MM.1S (cell line): ENCODE data around the gene BOLL.
A peak's percentile ranks its signal among the peaks of the same experiment; 100 is the strongest.

Experiments
- DNase-seq: peaks from one replicate; pipeline ENCODE4 v3.0.0-alpha.2; 2015
- H2AFZ ChIP-seq: fragments of 300-600 bp; sonication (generic); 2 replicates; pipeline ENCODE4 v1.6.0; 2016; ENCODE audit warnings: antibody characterized with exemption, low read length
- H3F3A ChIP-seq: fragments of 300-600 bp; sonication (generic); 2 replicates; pipeline ENCODE4 v1.6.1; 2016; ENCODE audit warnings: mild to moderate bottlenecking, antibody characterized with exemption, low read length, moderate library complexity, mixed read lengths; ENCODE audit not compliant: insufficient read depth
- H3K27ac ChIP-seq: fragments of 300-600 bp; sonication (generic); 2 replicates; pipeline ENCODE4 v1.5.1; 2016; ENCODE audit warnings: mild to moderate bottlenecking, low read length
- H3K27me3 ChIP-seq: fragments of 300-600 bp; sonication (generic); replicated peaks from 2 replicates; pipeline ENCODE4 v1.6.0; 2016; ENCODE audit warnings: low read length; ENCODE audit not compliant: insufficient read depth
- H3K36me3 ChIP-seq: fragments of 300-600 bp; sonication (generic); replicated peaks from 2 replicates; pipeline ENCODE4 v1.6.1; 2016; ENCODE audit warnings: mild to moderate bottlenecking, low read length, mixed read lengths; ENCODE audit not compliant: insufficient read depth
- H3K4me1 ChIP-seq: fragments of 300-600 bp; sonication (generic); 2 replicates; pipeline ENCODE4 v1.6.1; 2016; ENCODE audit warnings: low read length, mixed read lengths
- H3K4me2 ChIP-seq: fragments of 300-600 bp; sonication (generic); 2 replicates; pipeline ENCODE4 v1.6.0; 2016; ENCODE audit warnings: low read depth, low read length
- H3K4me3 ChIP-seq: fragments of 300-600 bp; sonication (generic); 2 replicates; pipeline ENCODE4 v1.5.1; 2016; ENCODE audit warnings: low read length, mixed read lengths
- H3K79me2 ChIP-seq: fragments of 300-600 bp; sonication (generic); 2 replicates; pipeline ENCODE4 v1.6.1; 2016; ENCODE audit warnings: mixed run types, low read length, mixed read lengths
- H3K9ac ChIP-seq: fragments of 300-600 bp; sonication (generic); 2 replicates; pipeline ENCODE4 v1.6.1; 2016; ENCODE audit warnings: low read length, mixed read lengths
- H3K9me2 ChIP-seq: fragments of 300-600 bp; sonication (generic); replicated peaks from 2 replicates; pipeline ENCODE4 v1.6.1; 2016; ENCODE audit warnings: mild to moderate bottlenecking, low read length, mixed read lengths; ENCODE audit not compliant: insufficient read depth
- H3K9me3 ChIP-seq: fragments of 300-600 bp; sonication (generic); replicated peaks from 2 replicates; pipeline ENCODE4 v1.6.1; 2016; ENCODE audit warnings: mild to moderate bottlenecking, low read length, mixed read lengths; ENCODE audit not compliant: insufficient read depth
- H4K20me1 ChIP-seq: fragments of 300-600 bp; sonication (generic); 2 replicates; pipeline ENCODE4 v1.6.1; 2016; ENCODE audit warnings: mild to moderate bottlenecking, low read length, moderate library complexity, mixed read lengths; ENCODE audit not compliant: insufficient read depth
- EZH2 ChIP-seq: fragments of 300-600 bp; sonication (generic); optimal IDR thresholded peaks from 2 replicates; pipeline ENCODE3; 2017; ENCODE audit warnings: low read depth, mild to moderate bottlenecking, antibody characterized with exemption, low read length, mixed read lengths
- EZH2phosphoT487 ChIP-seq: fragments of 300-600 bp; sonication (generic); IDR thresholded peaks from 2 replicates; pipeline ENCODE4 v1.6.1; 2018; ENCODE audit warnings: antibody characterized with exemption, low read length
- TF ChIP-seq, protein P1 (sequence below): fragments of 300-600 bp; sonication (generic); IDR thresholded peaks from 2 replicates; pipeline ENCODE4 v1.5.1; 2016; ENCODE audit warnings: antibody characterized with exemption, low read length, mixed read lengths

BOLL gene

DNA sequence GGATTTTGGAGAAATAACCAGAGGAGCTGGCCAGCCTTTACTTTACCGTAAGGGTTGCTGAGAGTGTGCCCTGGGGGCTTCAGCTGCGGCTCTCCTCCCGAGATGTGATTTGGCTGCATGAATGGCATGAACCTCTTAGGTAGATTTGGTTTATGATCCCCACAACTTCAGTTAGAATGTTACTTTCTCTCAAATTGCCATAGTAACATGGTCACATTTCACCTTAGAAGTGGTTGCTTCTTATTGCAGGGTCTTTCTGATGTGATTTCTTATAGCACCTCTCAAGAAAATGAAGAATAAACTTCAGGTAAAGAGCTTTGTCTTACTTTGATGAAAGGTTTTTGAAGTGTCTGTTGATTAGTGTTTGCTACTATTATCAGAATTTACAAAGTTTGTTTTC is 24.9 kb upstream of the BOLL start:
- Histone ChIP-seq H3K9me3 (no peaks in the 10 kb centered on the region), H3K4me1 (peaks cover 4% of the 10 kb centered on the region), H2AFZ (no peak overlapping the region), H4K20me1 (no peaks in the 10 kb centered on the region), H3K79me2 (no peaks in the 10 kb centered on the region), H3F3A (no peaks in the 10 kb centered on the region), H3K9ac (no peak overlapping the region), H3K9me2 (no peaks in the 10 kb centered on the region), H3K27me3 (no peaks in the 10 kb centered on the region), H3K36me3 (no peaks in the 10 kb centered on the region), H3K27ac (no peak overlapping the region), H3K4me3 (no peak overlapping the region), H3K4me2 (no peak overlapping the region)
- TF ChIP-seq EZH2phosphoT487, result no peak
- DNase-seq, result no peak

DNA sequence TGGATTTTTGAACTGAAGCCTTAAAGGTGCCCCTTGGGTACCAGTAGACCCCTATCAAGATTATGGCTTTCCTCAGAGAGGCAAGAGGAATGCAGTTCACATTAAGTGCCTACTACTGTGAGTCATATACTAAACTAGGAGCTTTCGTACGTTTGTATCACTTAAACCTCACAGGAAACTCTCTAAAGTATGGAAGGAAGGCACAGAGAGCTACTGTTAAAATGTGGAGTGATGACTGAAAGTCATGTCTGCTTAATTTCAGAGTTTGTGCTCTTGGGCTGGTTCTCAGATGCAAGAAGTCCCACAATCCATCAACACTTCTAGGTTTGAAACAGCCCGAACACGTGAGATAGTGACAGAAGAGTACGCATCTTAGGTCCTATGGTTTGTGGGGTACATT is 23.9 kb upstream of the BOLL start:
- Histone ChIP-seq H3F3A (no peaks in the 10 kb centered on the region), H3K4me1 (peaks cover 4% of the 10 kb centered on the region), H3K9me3 (no peaks in the 10 kb centered on the region), H3K4me2 (no peak overlapping the region), H3K9me2 (no peaks in the 10 kb centered on the region), H4K20me1 (no peaks in the 10 kb centered on the region), H3K36me3 (no peaks in the 10 kb centered on the region), H3K9ac (no peak overlapping the region), H2AFZ (no peak overlapping the region), H3K79me2 (no peaks in the 10 kb centered on the region), H3K27me3 (no peaks in the 10 kb centered on the region), H3K27ac (no peak overlapping the region), H3K4me3 (no peak overlapping the region)
- TF ChIP-seq EZH2, result no peak
- TF ChIP-seq, protein P1, sequence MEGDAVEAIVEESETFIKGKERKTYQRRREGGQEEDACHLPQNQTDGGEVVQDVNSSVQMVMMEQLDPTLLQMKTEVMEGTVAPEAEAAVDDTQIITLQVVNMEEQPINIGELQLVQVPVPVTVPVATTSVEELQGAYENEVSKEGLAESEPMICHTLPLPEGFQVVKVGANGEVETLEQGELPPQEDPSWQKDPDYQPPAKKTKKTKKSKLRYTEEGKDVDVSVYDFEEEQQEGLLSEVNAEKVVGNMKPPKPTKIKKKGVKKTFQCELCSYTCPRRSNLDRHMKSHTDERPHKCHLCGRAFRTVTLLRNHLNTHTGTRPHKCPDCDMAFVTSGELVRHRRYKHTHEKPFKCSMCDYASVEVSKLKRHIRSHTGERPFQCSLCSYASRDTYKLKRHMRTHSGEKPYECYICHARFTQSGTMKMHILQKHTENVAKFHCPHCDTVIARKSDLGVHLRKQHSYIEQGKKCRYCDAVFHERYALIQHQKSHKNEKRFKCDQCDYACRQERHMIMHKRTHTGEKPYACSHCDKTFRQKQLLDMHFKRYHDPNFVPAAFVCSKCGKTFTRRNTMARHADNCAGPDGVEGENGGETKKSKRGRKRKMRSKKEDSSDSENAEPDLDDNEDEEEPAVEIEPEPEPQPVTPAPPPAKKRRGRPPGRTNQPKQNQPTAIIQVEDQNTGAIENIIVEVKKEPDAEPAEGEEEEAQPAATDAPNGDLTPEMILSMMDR, result no peak
- TF ChIP-seq EZH2phosphoT487, result no peak
- no peak for DNase-seq

DNA sequence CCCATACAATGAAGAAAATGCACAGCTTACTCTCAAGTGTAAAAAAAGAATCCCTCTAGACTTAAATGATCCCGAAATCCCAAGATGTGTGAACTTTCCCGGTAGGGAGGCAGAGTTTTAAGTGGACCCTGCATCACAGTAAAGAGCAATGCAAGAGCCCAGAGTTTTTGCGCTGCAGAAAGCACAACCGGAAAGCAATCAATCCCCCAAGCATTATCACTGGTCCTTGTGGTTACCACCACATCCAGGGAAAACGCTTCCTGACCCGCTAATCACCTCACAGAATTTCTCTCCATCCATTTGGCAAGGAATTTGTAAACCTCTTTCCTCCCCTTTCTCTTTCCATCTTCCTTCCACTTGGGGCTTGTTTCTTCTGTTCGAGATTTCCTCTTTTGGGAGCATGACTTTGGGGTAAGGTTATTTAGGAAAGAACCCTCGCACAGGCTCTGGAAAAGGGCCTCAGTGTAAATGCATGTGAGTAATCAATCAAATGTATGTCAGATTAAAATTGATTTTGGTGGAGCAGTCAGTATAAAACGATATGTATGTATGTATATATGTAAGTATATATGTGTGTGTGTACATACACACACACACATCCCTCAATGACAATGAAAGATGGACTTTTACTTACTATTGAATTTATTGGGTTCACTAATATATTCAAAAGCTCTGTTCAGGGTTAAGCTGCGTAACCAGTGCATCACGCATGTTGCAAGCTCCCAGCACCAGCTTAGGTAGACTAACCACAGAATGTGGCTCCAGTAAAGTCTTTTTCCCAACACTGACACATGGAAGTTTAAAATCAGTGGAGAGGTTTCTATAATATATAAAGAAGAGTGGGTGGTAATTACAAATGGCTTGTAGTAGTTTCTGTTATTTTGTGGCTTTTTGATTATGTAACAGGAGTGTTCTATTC is 20.9 kb upstream of the BOLL start:
- peak overlapping the region; percentile 78; the same call in 1 of the 2 replicates for H3K4me3 ChIP-seq

More for the DNA sequence above, 20.9 kb upstream of the BOLL start:
- no peak for TF ChIP-seq EZH2phosphoT487
- TF ChIP-seq EZH2, result no peak
- TF ChIP-seq, protein P1, result no peak
- Histone ChIP-seq H3K27ac (no peak overlapping the region), H3K4me1 (peaks cover 4% of the 10 kb centered on the region), H3K79me2 (no peaks in the 10 kb centered on the region), H3F3A (no peaks in the 10 kb centered on the region), H2AFZ (no peak overlapping the region), H3K9ac (no peak overlapping the region), H3K36me3 (no peaks in the 10 kb centered on the region), H3K9me3 (no peaks in the 10 kb centered on the region), H3K27me3 (no peaks in the 10 kb centered on the region), H3K9me2 (no peaks in the 10 kb centered on the region), H4K20me1 (no peaks in the 10 kb centered on the region), H3K4me2 (peak overlapping the region; percentile 77)
- no peak for DNase-seq
